Gastroesophageal sphincter (tissue), 4 donors: ENCODE data around the gene HEXB. TPM values are rescaled to one million over a fixed set of nuclear protein-coding genes. Genes with fewer than 3 reads are reported as not detected.

ENCODE experiments used
- ATAC-seq: fragments of 150-250 bp; one replicate; pipeline ENCODE4 v1.9.1; 2016; ENCODE audit warnings: mild to moderate bottlenecking, moderate library complexity
- H3K27ac ChIP-seq, 4 donors: fragments of 200-600 bp; sonication (generic) in 3 of 4; 1 replicate in 3 of 4; 2 replicates in 1 of 4; pipeline ENCODE4 v1.5.1; 2016 to 2019
- H3K27me3 ChIP-seq: fragments of 200-600 bp; sonication (generic); one replicate; pipeline ENCODE4 v1.5.1; 2019
- H3K36me3 ChIP-seq, 2 donors: fragments of 200-600 bp; sonication (generic); one replicate each; pipeline ENCODE4 v1.5.1; 2019; ENCODE audit warnings: control low read depth in 1 of 2
- H3K4me1 ChIP-seq, 3 donors: fragments of 200-600 bp; sonication (generic); 1 replicate in 2 of 3; 2 replicates in 1 of 3; pipeline ENCODE4 v1.5.1; 2016 to 2019; ENCODE audit warnings: control low read depth in 2 of 3
- H3K4me3 ChIP-seq, 2 donors: fragments of 200-600 bp; sonication (generic); one replicate each; pipeline ENCODE4 v1.5.1; 2019; ENCODE audit warnings: mild to moderate bottlenecking in 1 of 2, moderate library complexity in 1 of 2
- H3K9me3 ChIP-seq, 3 donors: fragments of 200-600 bp; sonication (generic); one replicate each; pipeline ENCODE4 v1.5.1; 2017 to 2019; ENCODE audit warnings: control low read depth in 2 of 3
- EP300 ChIP-seq: sonication (generic); formaldehyde crosslinking; IDR thresholded peaks from one replicate; pipeline ENCODE4 v1.6.1; 2017; ENCODE audit warnings: antibody characterized with exemption, mild to moderate bottlenecking
- POLR2A ChIP-seq, 2 donors: fragments of 450-650 bp; IDR thresholded peaks; one replicate each; pipeline ENCODE4 v1.6.1; 2017; ENCODE audit warnings: antibody characterized with exemption in 2 of 2, mild to moderate bottlenecking in 2 of 2, moderate library complexity in 1 of 2
- POLR2AphosphoS5 ChIP-seq: sonication (generic); formaldehyde crosslinking; IDR thresholded peaks from one replicate; pipeline ENCODE4 v1.6.1; 2017; ENCODE audit warnings: antibody characterized with exemption
- WGBS, 2 donors: methylation state at CpG; one replicate each; pipeline ENCODE4 v1.1.5; 2018; ENCODE audit warnings: low coverage in 1 of 2; 5-methylcytosine and 5-hydroxymethylcytosine counted together
- total RNA-seq, 4 donors: library from RNA; depleted of rRNA; stranded (reverse); fragments of >200 nt; gene quantifications; one replicate each; pipeline ENCODE4 v1.1.0, GENCODE V29; 2016
- TF ChIP-seq, protein P1 (sequence below), 4 experiments: fragments of 200-600 bp in 2 of 4; fragments of 450-650 bp in 2 of 4; sonication (generic) in 1 of 4; IDR thresholded peaks; one replicate each; pipeline ENCODE4 v1.5.1; 2017 to 2019; ENCODE audit warnings: antibody characterized with exemption in 4 of 4, mild to moderate bottlenecking in 2 of 4, moderate library complexity in 2 of 4

Gene HEXB
- total RNA-seq, 4 donors from 2014 or later = 89.1 to 135 (median 103) TPM

DNA sequence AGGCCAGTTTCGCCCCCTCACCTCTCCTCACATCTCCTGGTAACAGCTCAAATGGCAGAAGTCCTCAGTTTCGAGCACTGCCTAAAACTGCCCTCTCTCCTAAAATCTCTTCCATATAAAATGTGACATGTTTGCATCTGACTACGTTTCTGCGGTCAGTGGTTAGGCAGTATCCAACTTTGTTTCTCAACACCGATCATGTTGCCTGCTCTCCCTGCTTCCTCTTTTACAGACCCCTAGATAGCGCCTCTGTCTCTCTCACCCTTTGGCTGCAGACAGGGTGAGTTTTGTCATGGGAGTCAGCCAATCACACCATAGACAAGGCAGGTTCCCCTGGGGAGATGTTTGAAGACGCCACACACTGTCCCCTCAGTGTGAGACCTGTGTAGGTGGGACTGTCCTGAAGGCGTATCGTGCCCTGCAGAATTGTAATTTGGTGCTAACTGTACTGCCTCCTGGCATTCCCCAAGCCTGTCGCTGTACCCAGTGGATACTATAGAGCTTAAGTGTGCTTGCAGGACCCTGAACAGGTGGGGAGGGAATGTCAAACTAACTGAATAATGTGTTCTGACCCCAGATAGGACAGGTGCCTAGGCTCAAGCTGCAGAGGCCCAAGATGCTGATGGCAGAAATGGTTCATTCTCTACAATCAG lies 1.1 kb downstream of the HEXB start:
- ATAC-seq = no peak
- Histone ChIP-seq H3K4me3 (peak overlapping the region; percentile 79 to 84), H3K27ac (peak overlapping the region in 3 of 4 donors; percentile 88 to 91 (median 90)), H3K27me3 (no peaks in the 10 kb centered on the region), H3K9me3 (no peaks in the 10 kb centered on the region), H3K4me1 (peaks cover 0 to 33% (median 7%) of the 10 kb centered on the region in 3 donors), H3K36me3 (peaks cover 0 to 23% of the 10 kb centered on the region in 2 donors)
- WGBS, 2 donors = 27 to 48% methylated on average over 4 to 7 of the region's 10 CpGs
- TF ChIP-seq, protein P1, sequence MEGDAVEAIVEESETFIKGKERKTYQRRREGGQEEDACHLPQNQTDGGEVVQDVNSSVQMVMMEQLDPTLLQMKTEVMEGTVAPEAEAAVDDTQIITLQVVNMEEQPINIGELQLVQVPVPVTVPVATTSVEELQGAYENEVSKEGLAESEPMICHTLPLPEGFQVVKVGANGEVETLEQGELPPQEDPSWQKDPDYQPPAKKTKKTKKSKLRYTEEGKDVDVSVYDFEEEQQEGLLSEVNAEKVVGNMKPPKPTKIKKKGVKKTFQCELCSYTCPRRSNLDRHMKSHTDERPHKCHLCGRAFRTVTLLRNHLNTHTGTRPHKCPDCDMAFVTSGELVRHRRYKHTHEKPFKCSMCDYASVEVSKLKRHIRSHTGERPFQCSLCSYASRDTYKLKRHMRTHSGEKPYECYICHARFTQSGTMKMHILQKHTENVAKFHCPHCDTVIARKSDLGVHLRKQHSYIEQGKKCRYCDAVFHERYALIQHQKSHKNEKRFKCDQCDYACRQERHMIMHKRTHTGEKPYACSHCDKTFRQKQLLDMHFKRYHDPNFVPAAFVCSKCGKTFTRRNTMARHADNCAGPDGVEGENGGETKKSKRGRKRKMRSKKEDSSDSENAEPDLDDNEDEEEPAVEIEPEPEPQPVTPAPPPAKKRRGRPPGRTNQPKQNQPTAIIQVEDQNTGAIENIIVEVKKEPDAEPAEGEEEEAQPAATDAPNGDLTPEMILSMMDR (IDR thresholded peaks at IDR 0.05) = no peak
- TF ChIP-seq EP300 (no peak), POLR2AphosphoS5 (no peak), POLR2A (IDR thresholded peaks at IDR 0.05) (no peak)

DNA sequence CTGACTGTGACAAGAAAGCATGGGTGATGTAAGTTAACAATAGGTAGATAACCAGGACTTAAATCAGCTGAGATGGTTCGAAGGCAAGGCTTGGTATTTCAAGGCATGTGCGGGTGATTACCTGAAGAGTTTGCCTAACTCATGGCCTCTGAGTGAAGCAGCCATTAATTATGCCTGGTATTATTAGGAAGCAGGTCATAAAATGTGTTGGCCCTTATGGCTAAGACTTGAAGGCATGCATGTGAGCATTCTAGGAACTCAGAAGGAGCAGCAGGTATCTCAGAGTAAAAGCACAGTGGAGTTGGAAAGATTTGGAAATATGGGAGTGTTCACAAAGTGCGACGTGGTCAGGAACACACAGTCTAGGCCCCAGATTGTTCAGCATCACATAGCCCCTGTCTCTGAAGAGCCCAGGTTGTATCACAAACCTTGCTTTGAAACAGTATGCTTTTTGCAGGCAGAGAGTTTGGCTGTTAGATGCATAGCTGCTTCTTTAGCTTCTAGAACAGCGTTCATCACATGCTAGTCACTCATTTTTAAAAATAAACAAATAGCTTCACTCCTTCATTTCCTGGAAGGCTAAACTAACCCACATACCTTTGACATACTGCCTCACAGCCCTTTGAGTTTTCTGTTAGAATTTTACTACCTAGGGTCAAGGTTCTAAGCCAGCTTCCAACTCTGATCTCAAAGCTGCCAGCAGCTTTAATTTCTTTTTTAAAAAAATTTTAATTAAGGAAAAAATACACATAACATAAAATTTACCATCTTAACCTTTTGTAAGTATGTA lies 2.1 kb downstream of the HEXB start:
- TF ChIP-seq EP300 (no peak), POLR2AphosphoS5 (no peak)
- TF ChIP-seq, protein P1 (IDR thresholded peaks at IDR 0.05) = no peak
- Histone ChIP-seq H3K36me3 (peaks cover 0 to 34% of the 10 kb centered on the region in 2 donors), H3K4me1 (peaks cover 0 to 33% (median 7%) of the 10 kb centered on the region in 3 donors), H3K9me3 (no peaks in the 10 kb centered on the region), H3K27ac (peak overlapping the region in 1 of 4 donors; percentile 91), H3K27me3 (no peaks in the 10 kb centered on the region), H3K4me3 (peak overlapping the region in 1 of 2 donors; percentile 84)
- WGBS, 2 donors = 64 to 76% methylated on average over 3 to 5 of the region's 5 CpGs
- ATAC-seq = no peak

GRCh38 chr5:74693191-74693590 lies 8.2 kb downstream of the HEXB start:
- Histone ChIP-seq H3K9me3 (no peaks in the 10 kb centered on the region), H3K27me3 (no peaks in the 10 kb centered on the region), H3K4me1 (no peaks in the 10 kb centered on the region), H3K36me3 (peaks cover 0 to 94% of the 10 kb centered on the region in 2 donors), H3K27ac (no peak overlapping the region), H3K4me3 (no peak overlapping the region)
- TF ChIP-seq POLR2AphosphoS5 = no peak
- no peak for TF ChIP-seq POLR2A (IDR thresholded peaks at IDR 0.05)
- no peak for TF ChIP-seq EP300
- TF ChIP-seq, protein P1 (IDR thresholded peaks at IDR 0.05) = no peak
- ATAC-seq = no peak
- WGBS, 2 donors = 88 to 94% methylated on average over 4 of the region's 4 CpGs

DNA sequence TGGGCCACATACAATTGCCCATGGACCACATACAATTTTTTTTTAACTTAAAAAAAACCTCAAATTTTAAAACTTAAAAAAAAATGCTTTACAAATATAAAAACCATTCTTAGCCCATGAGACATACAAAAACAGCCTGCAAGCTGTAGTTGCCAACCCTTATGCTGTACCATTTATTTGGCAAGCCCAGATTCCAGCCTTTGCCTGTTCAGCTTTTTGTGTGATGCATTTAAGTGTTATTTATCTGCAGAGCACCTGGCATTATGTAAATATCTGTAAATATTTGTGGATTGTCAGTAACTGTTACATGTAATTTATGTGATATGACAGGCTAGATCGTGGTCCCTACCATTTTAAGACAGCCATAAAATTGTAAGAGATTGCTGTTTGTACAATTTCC lies 32.6 kb downstream of the HEXB start:
- 40 to 67% methylated on average over 1 of the region's 1 CpG for WGBS, 2 donors
- H3K27ac ChIP-seq = no peak overlapping the region
- peaks cover 3 to 87% of the 10 kb centered on the region in 2 donors for H3K36me3 ChIP-seq

More for the DNA sequence above, 32.6 kb downstream of the HEXB start:
- TF ChIP-seq, protein P1 (IDR thresholded peaks at IDR 0.05) = no peak
- TF ChIP-seq POLR2A (IDR thresholded peaks at IDR 0.05) (no peak), POLR2AphosphoS5 (no peak), EP300 (no peak)
- H3K4me3 ChIP-seq = no peak overlapping the region
- ATAC-seq = no peak
- no peaks in the 10 kb centered on the region for H3K4me1 ChIP-seq
- H3K27me3 ChIP-seq = no peaks in the 10 kb centered on the region
- no peaks in the 10 kb centered on the region for H3K9me3 ChIP-seq
